ENCODE data around the gene FGF7. TPM values are rescaled to one million over a fixed set of nuclear protein-coding genes. Genes with fewer than 3 reads are reported as not detected.
"Not testable (repeated sequence)": the region's sequence is repeated elsewhere in the genome, so short reads cannot be mapped to it uniquely, and the experiment has no call there.

FGF7 gene
- total RNA-seq, 4 donors from 2014 or later, result 1.1 to 29.4 (median 8.6) TPM

DNA sequence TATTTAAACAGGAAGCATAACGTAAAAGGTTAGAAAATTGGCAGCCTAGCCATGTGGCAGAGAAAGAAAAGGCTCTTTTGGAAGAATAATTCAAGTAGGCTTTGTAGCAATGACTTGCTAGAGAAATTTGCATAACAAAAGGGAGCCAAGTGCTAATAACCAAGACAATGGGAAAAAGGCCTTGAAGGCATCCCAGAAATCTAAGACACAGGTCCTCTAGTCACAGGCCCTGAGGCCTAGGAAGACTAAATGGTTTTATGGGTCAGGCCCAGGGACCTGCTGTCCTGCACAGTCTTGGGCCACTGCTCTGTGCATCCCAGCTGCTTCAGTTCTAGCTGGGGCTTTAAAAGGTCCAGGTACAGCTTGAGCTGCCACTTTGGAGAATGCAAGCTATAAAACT, 78.5 kb downstream of the FGF7 start:
- no peak for DNase-seq
- H3K9me3 ChIP-seq, result no peaks in the 10 kb centered on the region
- H3K27me3 ChIP-seq, result no peaks in the 10 kb centered on the region
- H3K36me3 ChIP-seq, result no peaks in the 10 kb centered on the region
- H3K4me1 ChIP-seq, result no peaks in the 10 kb centered on the region
- 37 to 56% methylated on average over 1 of the region's 1 CpG for WGBS, 2 donors
- TF ChIP-seq, protein P1, sequence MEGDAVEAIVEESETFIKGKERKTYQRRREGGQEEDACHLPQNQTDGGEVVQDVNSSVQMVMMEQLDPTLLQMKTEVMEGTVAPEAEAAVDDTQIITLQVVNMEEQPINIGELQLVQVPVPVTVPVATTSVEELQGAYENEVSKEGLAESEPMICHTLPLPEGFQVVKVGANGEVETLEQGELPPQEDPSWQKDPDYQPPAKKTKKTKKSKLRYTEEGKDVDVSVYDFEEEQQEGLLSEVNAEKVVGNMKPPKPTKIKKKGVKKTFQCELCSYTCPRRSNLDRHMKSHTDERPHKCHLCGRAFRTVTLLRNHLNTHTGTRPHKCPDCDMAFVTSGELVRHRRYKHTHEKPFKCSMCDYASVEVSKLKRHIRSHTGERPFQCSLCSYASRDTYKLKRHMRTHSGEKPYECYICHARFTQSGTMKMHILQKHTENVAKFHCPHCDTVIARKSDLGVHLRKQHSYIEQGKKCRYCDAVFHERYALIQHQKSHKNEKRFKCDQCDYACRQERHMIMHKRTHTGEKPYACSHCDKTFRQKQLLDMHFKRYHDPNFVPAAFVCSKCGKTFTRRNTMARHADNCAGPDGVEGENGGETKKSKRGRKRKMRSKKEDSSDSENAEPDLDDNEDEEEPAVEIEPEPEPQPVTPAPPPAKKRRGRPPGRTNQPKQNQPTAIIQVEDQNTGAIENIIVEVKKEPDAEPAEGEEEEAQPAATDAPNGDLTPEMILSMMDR (IDR thresholded peaks at IDR 0.05), result no peak
- no peak for TF ChIP-seq POLR2A (IDR thresholded peaks at IDR 0.05)
- no peak overlapping the region for H3K4me3 ChIP-seq
- H3K27ac ChIP-seq, result no peak overlapping the region
- intact Hi-C loops (cut with DNase I), result no loop called here

DNA sequence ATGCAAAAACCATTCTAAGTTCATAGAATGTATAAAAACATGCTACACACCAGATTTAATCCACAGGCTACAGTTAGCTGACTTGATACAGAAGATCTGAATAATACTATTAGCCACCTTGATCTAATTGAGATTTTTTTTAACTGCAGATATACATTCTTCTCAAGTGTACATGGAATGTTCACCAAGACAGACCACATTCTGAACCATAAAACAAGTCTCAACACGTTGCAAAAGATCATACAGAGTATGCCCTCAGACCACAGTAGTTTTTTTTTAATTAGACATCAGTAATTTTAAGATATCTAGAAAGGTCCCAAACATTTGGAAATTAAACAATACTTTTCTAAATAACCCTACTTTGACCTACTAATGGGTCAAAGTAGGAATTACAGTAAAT, 83.3 kb downstream of the FGF7 start:
- Histone ChIP-seq H3K36me3 (no peaks in the 10 kb centered on the region), H3K9me3 (no peaks in the 10 kb centered on the region), H3K27me3 (no peaks in the 10 kb centered on the region), H3K4me3 (no peak overlapping the region), H3K4me1 (no peaks in the 10 kb centered on the region), H3K27ac (no peak overlapping the region)
- TF ChIP-seq, protein P1 (IDR thresholded peaks at IDR 0.05), result no peak
- TF ChIP-seq POLR2A (IDR thresholded peaks at IDR 0.05), result no peak
- 20 to 30% methylated on average over 1 of the region's 1 CpG for WGBS, 2 donors
- intact Hi-C loops (cut with DNase I), result no loop called here
- no peak for DNase-seq

DNA sequence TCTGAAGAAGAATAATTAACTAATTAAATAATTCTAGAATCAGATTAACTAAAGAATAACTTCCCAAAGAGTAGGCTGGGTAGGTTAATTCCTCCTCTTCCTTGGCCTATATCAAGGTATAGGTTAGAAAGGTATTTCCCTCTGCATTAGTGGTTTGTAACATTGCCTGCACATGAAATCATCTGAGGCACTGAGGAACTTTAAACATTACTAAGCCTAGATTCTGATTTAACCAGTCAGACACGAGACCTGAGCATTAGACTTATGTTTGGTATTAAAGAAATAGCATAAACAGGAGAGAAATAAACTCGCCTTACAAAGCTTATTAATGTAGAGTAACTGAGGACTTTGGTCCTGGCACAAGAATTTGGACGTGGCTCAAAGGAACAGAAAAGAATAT, 84.2 kb downstream of the FGF7 start:
- Histone ChIP-seq H3K27ac (no peak overlapping the region), H3K36me3 (no peaks in the 10 kb centered on the region), H3K4me1 (no peaks in the 10 kb centered on the region), H3K27me3 (no peaks in the 10 kb centered on the region), H3K9me3 (no peaks in the 10 kb centered on the region), H3K4me3 (no peak overlapping the region)
- DNase-seq, result no peak
- WGBS, 2 donors, result 46 to 55% methylated on average over 3 of the region's 3 CpGs
- TF ChIP-seq, protein P1 (IDR thresholded peaks at IDR 0.05), result no peak
- no peak for TF ChIP-seq POLR2A (IDR thresholded peaks at IDR 0.05)
- intact Hi-C loops (cut with DNase I), result no loop called here

DNA sequence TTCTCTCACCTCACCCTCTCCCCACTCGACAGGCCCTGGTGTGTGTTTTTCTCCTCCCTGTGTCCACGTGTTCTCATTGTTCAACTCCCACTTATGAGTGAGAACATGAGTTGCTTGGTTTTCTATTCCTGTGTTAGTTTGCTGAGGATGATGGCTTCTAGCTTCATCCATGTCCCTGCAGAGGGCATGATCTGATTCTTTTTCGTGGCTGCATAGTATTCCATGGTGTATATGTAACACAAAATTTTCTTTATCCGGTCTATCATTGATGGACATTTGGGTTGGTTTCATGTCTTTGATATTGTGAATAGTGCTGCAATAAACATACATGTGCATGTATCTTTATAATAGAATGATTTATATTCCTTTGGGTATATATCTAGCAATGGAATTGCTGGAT, 89.7 kb downstream of the FGF7 start:
- H3K27me3 ChIP-seq; DNase-seq; H3K27ac ChIP-seq; H3K4me1 ChIP-seq; H3K4me3 ChIP-seq; intact Hi-C loops (cut with DNase I); H3K9me3 ChIP-seq; H3K36me3 ChIP-seq: not testable (repeated sequence)
- WGBS, 2 donors, result 84 to 86% methylated on average over 3 to 4 of the region's 4 CpGs

DNA sequence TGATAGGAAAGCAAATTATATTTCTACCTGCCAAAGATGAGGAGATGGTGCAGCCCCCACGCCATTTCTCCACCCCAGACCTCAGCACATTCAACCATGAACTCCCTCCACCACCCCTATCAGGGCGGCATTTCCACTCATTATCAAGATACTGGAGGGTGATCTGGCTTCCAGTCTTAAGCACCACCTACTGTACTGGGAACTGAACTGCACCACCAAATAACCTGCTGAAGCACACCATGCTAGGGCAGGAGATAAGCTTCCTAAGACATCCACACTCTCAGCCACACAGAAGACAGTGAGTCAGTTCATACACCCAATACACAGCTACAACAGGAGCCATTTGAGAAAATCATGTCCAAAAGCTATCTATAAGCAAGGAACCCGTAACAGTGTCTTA, 98.8 kb downstream of the FGF7 start:
- peaks cover 0 to 16% (median 0%) of the 10 kb centered on the region in 3 donors for H3K9me3 ChIP-seq
- 60 to 63% methylated on average over 3 of the region's 3 CpGs for WGBS, 2 donors
- TF ChIP-seq, protein P1 (IDR thresholded peaks at IDR 0.05), result no peak
- no peak for TF ChIP-seq POLR2A (IDR thresholded peaks at IDR 0.05)

DNA sequence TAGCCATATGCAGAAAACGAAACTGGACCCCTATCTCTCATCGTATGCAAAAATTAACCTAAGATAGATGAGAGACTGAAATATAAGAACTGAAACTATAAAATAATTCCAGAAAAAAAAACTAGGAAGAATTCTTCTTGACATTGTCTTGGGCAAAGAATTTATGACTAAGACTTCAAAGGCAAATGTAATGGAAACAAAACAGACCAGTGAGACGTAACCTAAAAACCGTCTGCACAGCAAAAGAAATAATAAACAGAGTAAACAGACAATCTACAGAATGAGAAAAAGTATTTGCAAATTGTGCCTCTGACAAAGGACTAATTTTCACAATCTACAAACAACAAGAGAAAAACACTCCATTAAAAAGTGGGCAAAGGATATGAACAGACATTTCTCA, 105.2 kb downstream of the FGF7 start:
- Histone ChIP-seq H3K36me3 (no peaks in the 10 kb centered on the region), H3K27ac (no peak overlapping the region), H3K9me3 (peaks cover 0 to 1% (median 0%) of the 10 kb centered on the region in 3 donors), H3K27me3 (no peaks in the 10 kb centered on the region), H3K4me1 (no peaks in the 10 kb centered on the region), H3K4me3 (no peak overlapping the region)
- no peak for DNase-seq
- intact Hi-C loops (cut with DNase I), result no loop called here
- TF ChIP-seq POLR2A (IDR thresholded peaks at IDR 0.05), result no peak
- TF ChIP-seq, protein P1 (IDR thresholded peaks at IDR 0.05), result no peak
- WGBS, 2 donors, result 63 to 71% methylated on average over 4 of the region's 4 CpGs

More for the DNA sequence above, 98.8 kb downstream of the FGF7 start:
- H3K36me3 ChIP-seq, result no peaks in the 10 kb centered on the region
- H3K27me3 ChIP-seq, result no peaks in the 10 kb centered on the region
- intact Hi-C loops (cut with DNase I), result no loop called here
- DNase-seq, result no peak
- H3K27ac ChIP-seq, result no peak overlapping the region
- H3K4me3 ChIP-seq, result no peak overlapping the region
- no peaks in the 10 kb centered on the region for H3K4me1 ChIP-seq
